ENCODE data around the gene VRTN. TPM values are rescaled to one million over a fixed set of nuclear protein-coding genes. Genes with fewer than 3 reads are reported as not detected.

Gene VRTN
- total RNA-seq, 1 donor from 2014 or later, result not detected

GRCh38 chr14:74308695-74309094, 39.6 kb upstream of the VRTN start:
- Mint-ChIP-seq H3K27me3 (ENCODE audit: low read depth) (no peaks in the 10 kb centered on the region), H3K36me3 (ENCODE audit: low read depth) (no peaks in the 10 kb centered on the region), H3K9me3 (no peaks in the 10 kb centered on the region), H3K4me3 (no peak overlapping the region), H3K4me1 (no peaks in the 10 kb centered on the region), H3K27ac (ENCODE audit: unreplicated experiment) (no peak overlapping the region)
- DNase-seq (ENCODE audit: low read depth, low spot score), result no peak
- TF ChIP-seq, protein P1, sequence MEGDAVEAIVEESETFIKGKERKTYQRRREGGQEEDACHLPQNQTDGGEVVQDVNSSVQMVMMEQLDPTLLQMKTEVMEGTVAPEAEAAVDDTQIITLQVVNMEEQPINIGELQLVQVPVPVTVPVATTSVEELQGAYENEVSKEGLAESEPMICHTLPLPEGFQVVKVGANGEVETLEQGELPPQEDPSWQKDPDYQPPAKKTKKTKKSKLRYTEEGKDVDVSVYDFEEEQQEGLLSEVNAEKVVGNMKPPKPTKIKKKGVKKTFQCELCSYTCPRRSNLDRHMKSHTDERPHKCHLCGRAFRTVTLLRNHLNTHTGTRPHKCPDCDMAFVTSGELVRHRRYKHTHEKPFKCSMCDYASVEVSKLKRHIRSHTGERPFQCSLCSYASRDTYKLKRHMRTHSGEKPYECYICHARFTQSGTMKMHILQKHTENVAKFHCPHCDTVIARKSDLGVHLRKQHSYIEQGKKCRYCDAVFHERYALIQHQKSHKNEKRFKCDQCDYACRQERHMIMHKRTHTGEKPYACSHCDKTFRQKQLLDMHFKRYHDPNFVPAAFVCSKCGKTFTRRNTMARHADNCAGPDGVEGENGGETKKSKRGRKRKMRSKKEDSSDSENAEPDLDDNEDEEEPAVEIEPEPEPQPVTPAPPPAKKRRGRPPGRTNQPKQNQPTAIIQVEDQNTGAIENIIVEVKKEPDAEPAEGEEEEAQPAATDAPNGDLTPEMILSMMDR (conservative IDR thresholded peaks at IDR 0.05), result no peak

DNA sequence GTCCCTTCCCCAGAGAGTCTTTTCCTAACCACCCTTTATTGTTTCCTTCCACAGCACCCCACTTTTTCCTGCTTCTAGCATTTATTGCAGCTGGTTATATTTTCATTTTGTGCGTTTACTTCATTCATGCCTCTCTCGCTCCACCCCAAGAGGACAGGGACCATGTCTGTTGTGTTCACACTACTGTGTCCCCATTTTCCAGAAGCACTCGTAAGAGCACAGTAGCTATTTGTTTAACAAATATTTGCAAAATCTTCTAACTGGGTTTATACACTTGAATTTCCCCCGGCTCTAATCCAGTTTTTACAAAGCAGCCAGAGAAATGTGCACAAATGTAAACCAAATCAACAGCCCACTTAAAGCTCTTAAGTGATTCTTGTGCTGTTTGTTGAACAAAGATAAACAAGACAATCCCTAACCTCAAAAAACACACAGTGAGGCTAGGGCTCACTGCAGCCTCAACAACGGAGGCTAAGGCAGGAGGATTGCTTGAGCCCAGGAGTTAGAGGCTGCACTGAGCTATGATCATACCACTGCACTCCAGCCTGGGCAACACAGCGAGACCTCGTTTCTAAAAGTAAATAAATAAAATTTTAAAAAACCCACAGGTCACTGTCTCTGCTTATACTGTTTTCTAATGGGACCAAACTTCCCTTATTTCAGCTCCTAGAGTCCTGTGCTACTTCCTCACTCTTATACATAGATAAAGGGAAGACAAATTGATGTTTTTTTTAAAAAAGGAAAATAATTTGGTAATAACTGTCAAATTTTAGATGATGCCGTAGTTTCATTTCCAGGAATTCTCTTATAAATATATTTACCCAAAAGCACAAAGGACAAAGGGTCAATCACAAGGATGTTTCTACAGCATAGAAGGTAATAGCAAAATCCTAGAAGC, 38.9 kb upstream of the VRTN start:
- no peaks in the 10 kb centered on the region for H3K36me3 Mint-ChIP-seq (ENCODE audit: low read depth)
- DNase-seq (ENCODE audit: low read depth, low spot score), result no peak
- no peak overlapping the region for H3K27ac Mint-ChIP-seq (ENCODE audit: unreplicated experiment)
- no peak overlapping the region for H3K4me3 Mint-ChIP-seq
- H3K9me3 Mint-ChIP-seq, result no peaks in the 10 kb centered on the region
- TF ChIP-seq, protein P1 (conservative IDR thresholded peaks at IDR 0.05), result no peak
- H3K4me1 Mint-ChIP-seq, result no peaks in the 10 kb centered on the region
- no peaks in the 10 kb centered on the region for H3K27me3 Mint-ChIP-seq (ENCODE audit: low read depth)

- H3K9me3 Mint-ChIP-seq, result no peaks in the 10 kb centered on the region
- no peak overlapping the region for H3K4me3 Mint-ChIP-seq
- DNase-seq (ENCODE audit: low read depth, low spot score), result no peak
- no peaks in the 10 kb centered on the region for H3K36me3 Mint-ChIP-seq (ENCODE audit: low read depth)
- no peak overlapping the region for H3K27ac Mint-ChIP-seq (ENCODE audit: unreplicated experiment)
- TF ChIP-seq, protein P1 (conservative IDR thresholded peaks at IDR 0.05), result no peak
- H3K4me1 Mint-ChIP-seq, result no peaks in the 10 kb centered on the region
- H3K27me3 Mint-ChIP-seq (ENCODE audit: low read depth), result no peaks in the 10 kb centered on the region
Observed at GRCh38 chr14:74312161-74312560, 36.1 kb upstream of the VRTN start.

GRCh38 chr14:74313601-74314000, 34.7 kb upstream of the VRTN start:
- Mint-ChIP-seq H3K27me3 (ENCODE audit: low read depth) (no peaks in the 10 kb centered on the region), H3K4me1 (no peaks in the 10 kb centered on the region), H3K27ac (ENCODE audit: unreplicated experiment) (no peak overlapping the region), H3K4me3 (no peak overlapping the region), H3K9me3 (no peaks in the 10 kb centered on the region), H3K36me3 (ENCODE audit: low read depth) (no peaks in the 10 kb centered on the region)
- no peak for DNase-seq (ENCODE audit: low read depth, low spot score)
- TF ChIP-seq, protein P1 (conservative IDR thresholded peaks at IDR 0.05), result no peak

GRCh38 chr14:74314576-74314975, 33.7 kb upstream of the VRTN start:
- Mint-ChIP-seq H3K4me3 (no peak overlapping the region), H3K27me3 (ENCODE audit: low read depth) (no peaks in the 10 kb centered on the region), H3K4me1 (no peaks in the 10 kb centered on the region), H3K27ac (ENCODE audit: unreplicated experiment) (no peak overlapping the region), H3K36me3 (ENCODE audit: low read depth) (no peaks in the 10 kb centered on the region), H3K9me3 (no peaks in the 10 kb centered on the region)
- no peak for DNase-seq (ENCODE audit: low read depth, low spot score)
- TF ChIP-seq, protein P1 (conservative IDR thresholded peaks at IDR 0.05), result no peak
